Measurements from ENCODE around the gene FILIP1. TPM values are rescaled to one million over a fixed set of nuclear protein-coding genes. Genes with fewer than 3 reads are reported as not detected.

FILIP1 gene
- total RNA-seq, 2 experiments from 2014 or later = not detected

DNA sequence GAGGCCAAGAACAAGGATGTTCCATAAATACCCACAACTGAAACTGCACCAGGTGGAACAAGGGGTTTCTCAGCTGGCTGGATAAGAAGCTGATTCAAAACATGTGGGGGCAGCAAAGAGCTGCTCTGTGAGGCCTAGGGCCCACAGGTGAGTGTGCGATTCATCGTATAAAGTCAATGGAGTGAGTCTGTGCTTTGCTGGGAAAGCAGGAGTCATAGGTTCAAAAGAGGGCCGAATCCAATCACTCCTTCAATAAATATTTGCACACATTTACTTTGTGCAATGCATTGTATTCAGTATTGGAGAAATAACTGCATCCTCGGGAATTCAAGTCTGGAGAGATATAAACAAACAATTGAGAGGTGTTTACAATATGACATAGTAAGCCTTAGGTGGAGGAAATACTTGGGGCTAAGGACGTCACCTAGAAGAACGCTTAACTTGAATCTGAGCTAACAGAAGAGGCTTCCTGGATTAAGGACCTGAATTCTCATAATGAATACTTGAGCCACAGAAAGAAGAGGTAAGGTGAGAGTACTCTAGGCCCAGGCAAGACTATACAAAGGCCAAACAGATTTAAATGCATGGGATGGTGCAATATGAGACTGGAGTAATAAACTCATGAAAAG, 125.3 kb downstream of the FILIP1 start:
- Mint-ChIP-seq H3K4me1 (no peaks in the 10 kb centered on the region), H3K9me3 (no peaks in the 10 kb centered on the region), H3K36me3 (no peaks in the 10 kb centered on the region), H3K4me3 (no peak overlapping the region), H3K27ac (no peak overlapping the region), H3K27me3 (peaks cover 9% of the 10 kb centered on the region)
- POLR2A ChIA-PET = no interaction called here
- DNase-seq (no peak), ATAC-seq (ENCODE audit: low read depth) (no peak)

DNA sequence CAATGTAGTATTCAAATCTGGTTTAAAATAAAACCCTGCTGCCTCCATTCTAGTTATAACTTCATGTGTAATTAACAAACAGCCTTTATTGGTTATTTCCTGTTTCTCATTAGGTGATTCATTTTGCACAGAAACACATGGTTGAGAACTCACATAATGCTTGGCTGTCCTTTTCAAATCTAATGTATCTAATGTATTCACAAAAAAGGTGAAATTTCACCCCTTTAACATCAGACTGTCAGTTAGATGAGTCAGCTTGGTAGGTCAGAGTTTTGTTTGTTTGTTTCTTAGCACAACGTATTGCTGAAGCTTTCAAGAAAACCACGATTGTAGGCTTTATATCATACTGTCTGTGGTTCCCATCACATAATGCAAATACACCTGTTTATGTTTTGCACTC, 130.3 kb downstream of the FILIP1 start:
- POLR2A ChIA-PET = no interaction called here
- Mint-ChIP-seq H3K27ac (no peak overlapping the region), H3K27me3 (peaks cover 1% of the 10 kb centered on the region), H3K9me3 (no peaks in the 10 kb centered on the region), H3K4me1 (no peaks in the 10 kb centered on the region), H3K36me3 (no peaks in the 10 kb centered on the region), H3K4me3 (no peak overlapping the region)
- ATAC-seq (ENCODE audit: low read depth) (no peak), DNase-seq (no peak)

DNA sequence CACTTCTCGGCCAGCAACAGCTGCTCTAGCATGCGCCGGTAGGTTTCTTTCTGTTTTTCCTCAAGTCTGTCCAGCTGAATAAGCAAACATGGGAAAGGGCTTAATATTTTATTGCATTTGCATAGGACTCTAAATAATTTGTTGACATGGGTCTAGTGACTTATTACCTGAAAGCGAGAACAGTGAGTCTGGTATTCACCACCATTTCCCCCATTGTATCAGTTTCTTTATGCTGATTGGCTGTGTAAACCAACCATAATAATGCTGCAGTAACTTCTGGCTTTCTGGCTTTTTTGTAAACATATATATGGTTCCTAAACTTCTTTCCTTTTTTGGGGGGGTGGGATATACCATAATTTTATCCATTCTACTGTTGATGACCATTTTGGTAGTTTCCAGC, 140.0 kb downstream of the FILIP1 start:
- no peak for ATAC-seq (ENCODE audit: low read depth)
- POLR2A ChIA-PET = no interaction called here
- no peaks in the 10 kb centered on the region for H3K36me3 Mint-ChIP-seq

DNA sequence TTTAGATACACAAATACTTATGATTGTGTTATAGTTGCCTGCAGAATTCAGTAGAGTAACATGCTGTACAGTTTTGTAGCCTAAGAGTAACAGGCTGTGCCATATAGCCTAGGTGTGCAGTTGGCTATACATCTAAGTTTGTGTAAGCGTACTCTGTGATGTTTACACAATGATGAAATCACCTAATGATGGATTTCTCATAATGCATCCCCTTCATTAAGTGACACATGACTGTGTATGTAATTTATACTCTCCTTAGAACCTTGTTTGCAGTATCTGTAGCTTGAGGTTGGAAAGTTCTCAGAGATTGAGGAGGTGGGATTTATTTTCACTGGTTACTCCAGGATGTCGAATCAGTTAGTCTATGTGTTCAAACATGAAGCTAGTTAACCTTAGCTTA, 142.0 kb downstream of the FILIP1 start:
- POLR2A ChIA-PET = no interaction called here
- no peaks in the 10 kb centered on the region for H3K9me3 Mint-ChIP-seq

More for the DNA sequence above, 140.0 kb downstream of the FILIP1 start:
- no peak overlapping the region for H3K27ac Mint-ChIP-seq
- H3K4me1 Mint-ChIP-seq = peaks cover 1% of the 10 kb centered on the region
- H3K9me3 Mint-ChIP-seq = peaks cover 1% of the 10 kb centered on the region
- no peak overlapping the region for H3K4me3 Mint-ChIP-seq
- no peak for DNase-seq
- peaks cover 31% of the 10 kb centered on the region for H3K27me3 Mint-ChIP-seq

DNA sequence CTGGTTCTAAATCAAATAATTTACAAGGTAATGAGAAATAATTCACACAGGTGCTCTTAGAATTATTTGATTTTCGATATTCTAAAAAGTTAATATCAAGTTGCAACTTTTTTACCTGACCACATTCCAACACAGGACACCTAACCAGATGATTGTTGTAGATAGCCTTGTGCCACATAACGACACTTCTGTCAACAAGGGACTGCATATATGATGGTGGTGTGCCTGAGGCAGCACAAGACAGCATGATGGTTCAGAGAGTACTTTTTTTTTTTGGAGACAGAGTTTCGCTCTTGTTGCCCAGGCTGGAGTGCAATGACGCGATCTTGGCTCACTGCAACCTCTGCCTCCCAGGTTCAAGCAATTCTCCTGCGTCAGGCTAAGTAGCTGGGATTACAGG, 142.8 kb downstream of the FILIP1 start:
- Mint-ChIP-seq H3K36me3 (no peaks in the 10 kb centered on the region), H3K4me3 (no peak overlapping the region), H3K4me1 (peaks cover 1% of the 10 kb centered on the region), H3K27me3 (peaks cover 44% of the 10 kb centered on the region), H3K9me3 (no peaks in the 10 kb centered on the region), H3K27ac (no peak overlapping the region)
- POLR2A ChIA-PET = no interaction called here
- no peak for ATAC-seq (ENCODE audit: low read depth)
- no peak for DNase-seq

More for the DNA sequence above, 142.0 kb downstream of the FILIP1 start:
- ATAC-seq (ENCODE audit: low read depth) (no peak), DNase-seq (no peak)
- no peaks in the 10 kb centered on the region for H3K36me3 Mint-ChIP-seq
- H3K4me1 Mint-ChIP-seq = peaks cover 1% of the 10 kb centered on the region
- H3K27ac Mint-ChIP-seq = no peak overlapping the region
- H3K27me3 Mint-ChIP-seq = peaks cover 44% of the 10 kb centered on the region
- no peak overlapping the region for H3K4me3 Mint-ChIP-seq

DNA sequence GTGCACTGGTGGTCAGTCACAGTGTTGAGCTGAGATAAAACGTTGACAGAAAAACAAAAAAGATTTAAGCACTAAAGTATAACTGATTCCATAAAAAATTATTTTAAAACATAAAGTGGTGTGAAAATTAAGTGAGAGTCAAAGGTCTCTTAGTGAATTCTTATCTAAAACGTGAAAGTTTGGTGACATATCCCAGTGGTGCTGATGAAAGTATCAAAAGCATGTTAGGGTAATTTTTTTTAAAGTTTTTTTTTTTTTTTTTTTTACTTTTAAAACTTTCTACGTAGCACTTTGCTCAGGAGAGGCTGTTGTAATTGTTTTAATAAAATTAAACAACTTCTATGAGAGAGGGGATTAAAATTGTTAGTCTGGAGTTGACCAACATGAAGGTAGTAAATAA, 143.4 kb downstream of the FILIP1 start:
- H3K27me3 Mint-ChIP-seq = peaks cover 44% of the 10 kb centered on the region
- H3K4me1 Mint-ChIP-seq = peaks cover 1% of the 10 kb centered on the region
- H3K27ac Mint-ChIP-seq = no peak overlapping the region
- H3K4me3 Mint-ChIP-seq = no peak overlapping the region
- POLR2A ChIA-PET = no interaction called here
- no peaks in the 10 kb centered on the region for H3K36me3 Mint-ChIP-seq
- DNase-seq (no peak), ATAC-seq (ENCODE audit: low read depth) (no peak)
- no peaks in the 10 kb centered on the region for H3K9me3 Mint-ChIP-seq

DNA sequence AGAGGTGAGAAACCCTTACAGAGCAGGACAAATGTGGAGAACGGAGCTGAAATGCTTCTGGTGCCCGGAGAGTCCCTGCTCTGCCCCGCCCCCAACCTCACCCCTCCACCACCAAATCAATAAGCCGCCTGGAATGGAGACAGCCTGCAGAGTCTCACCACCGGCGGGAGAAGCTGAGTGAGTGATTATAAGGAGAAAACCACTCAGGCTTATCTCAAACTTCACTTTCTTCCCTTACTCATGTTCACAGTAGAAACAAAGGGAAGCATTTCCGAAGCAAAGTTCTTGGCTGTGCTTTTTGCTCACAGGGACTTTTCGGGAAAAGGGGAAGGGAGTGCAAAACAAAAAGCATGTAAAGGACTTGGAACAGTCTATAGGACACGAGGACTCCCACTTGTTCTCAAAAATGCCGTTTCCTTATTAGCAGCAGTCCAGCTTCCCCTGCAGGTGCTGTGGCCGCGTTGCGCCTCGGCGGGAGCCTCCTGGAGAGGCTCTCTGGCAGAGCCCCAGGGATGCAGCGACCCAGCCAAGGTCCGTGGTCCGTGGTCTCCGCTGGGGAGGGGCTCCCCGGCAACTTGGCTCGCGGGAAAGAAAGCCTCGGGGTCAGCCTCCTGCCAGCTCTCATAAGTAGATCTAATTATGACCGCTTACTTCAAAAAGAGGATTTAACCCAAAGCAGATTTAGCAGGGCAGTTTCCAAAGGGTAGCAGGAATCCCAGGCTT, 144.2 kb downstream of the FILIP1 start:
- DNase-seq (no peak), ATAC-seq (ENCODE audit: low read depth) (no peak)
- H3K4me3 Mint-ChIP-seq = no peak overlapping the region
- POLR2A ChIA-PET = no interaction called here
- H3K27ac Mint-ChIP-seq = no peak overlapping the region
- H3K27me3 Mint-ChIP-seq = peaks cover 44% of the 10 kb centered on the region
- H3K36me3 Mint-ChIP-seq = no peaks in the 10 kb centered on the region
- H3K4me1 Mint-ChIP-seq = peaks cover 1% of the 10 kb centered on the region
- no peaks in the 10 kb centered on the region for H3K9me3 Mint-ChIP-seq

DNA sequence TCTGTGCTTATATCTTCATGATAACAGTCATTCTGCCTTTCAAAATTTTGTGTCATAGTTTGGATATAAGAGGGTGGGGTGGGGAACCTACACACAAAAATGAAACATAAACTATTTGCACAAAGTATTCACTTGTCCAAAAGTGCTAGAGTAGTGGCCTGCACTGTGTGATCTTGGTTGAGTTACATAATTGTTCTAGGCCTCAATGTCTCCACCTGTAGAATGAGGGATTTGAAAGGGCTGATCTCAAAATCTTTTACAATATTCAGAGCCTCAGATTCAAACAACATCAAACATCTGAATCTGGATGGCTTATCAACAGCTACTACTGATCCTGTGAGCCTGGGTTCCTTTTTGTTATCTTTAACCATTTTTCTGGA, 144.7 kb downstream of the FILIP1 start:
- no peak overlapping the region for H3K4me3 Mint-ChIP-seq
- POLR2A ChIA-PET = no interaction called here
- no peaks in the 10 kb centered on the region for H3K36me3 Mint-ChIP-seq
- no peak for ATAC-seq (ENCODE audit: low read depth)
- H3K27ac Mint-ChIP-seq = no peak overlapping the region
- H3K27me3 Mint-ChIP-seq = peaks cover 44% of the 10 kb centered on the region
- H3K9me3 Mint-ChIP-seq = no peaks in the 10 kb centered on the region
- no peak for DNase-seq
- H3K4me1 Mint-ChIP-seq = peaks cover 1% of the 10 kb centered on the region

DNA sequence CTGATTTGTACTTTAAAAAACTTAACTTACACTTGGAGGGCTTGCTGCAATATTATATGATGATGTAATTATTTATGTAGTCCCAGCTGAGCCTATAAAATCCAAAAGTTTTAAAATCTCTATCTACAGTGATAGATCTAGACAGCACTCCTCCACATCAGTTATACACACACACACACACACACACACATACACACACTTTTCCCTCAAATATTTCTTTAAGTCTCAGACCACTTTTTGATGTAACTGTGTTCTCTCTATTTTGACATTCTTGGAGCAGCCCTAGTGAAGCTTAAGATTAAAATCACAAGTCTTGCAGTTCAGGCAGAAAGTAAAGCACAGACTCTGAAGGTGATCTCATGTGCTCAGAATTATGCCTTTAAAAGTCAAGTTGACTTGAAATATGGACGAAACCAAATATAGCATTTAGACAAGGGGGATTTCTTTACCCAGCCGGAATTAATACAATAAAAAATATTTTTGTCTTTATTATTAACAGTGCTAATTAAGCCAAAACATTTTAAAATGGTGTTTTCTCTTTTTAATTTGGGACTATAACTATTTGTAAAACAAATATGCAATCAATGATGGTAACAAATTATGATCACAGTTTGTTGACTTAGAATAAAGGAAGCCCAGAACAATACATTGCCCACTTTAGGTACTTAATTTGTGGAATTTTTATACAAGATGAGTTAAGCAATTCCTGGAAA, 145.5 kb downstream of the FILIP1 start:
- Mint-ChIP-seq H3K4me1 (peaks cover 1% of the 10 kb centered on the region), H3K4me3 (no peak overlapping the region), H3K27ac (no peak overlapping the region), H3K9me3 (no peaks in the 10 kb centered on the region), H3K36me3 (no peaks in the 10 kb centered on the region), H3K27me3 (peaks cover 42% of the 10 kb centered on the region)
- ATAC-seq (ENCODE audit: low read depth) (no peak), DNase-seq (no peak)
- POLR2A ChIA-PET = no interaction called here

DNA sequence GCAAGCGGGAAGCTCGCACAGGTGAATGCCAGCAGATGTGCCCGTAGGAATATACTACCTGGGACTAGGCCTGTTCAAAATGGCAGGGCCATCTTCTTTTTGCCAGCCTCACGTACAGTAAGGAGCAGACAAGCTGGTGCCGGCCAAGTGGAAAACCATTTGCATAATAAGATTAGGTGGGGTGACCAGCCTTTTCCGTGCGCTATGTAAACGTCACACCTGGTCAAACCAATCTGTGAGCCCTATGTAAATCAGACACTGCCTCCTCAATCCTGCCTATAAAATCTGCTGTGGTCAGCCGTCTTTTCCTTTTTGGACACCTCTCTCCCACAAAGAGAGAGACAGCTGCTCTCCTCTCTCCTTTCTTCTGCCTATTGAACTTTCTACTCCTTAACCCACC, 148.2 kb downstream of the FILIP1 start:
- no peak for DNase-seq
- Mint-ChIP-seq H3K27ac (no peak overlapping the region), H3K36me3 (no peaks in the 10 kb centered on the region), H3K9me3 (no peaks in the 10 kb centered on the region), H3K4me1 (peaks cover 1% of the 10 kb centered on the region), H3K27me3 (peaks cover 31% of the 10 kb centered on the region), H3K4me3 (no peak overlapping the region)
- POLR2A ChIA-PET = no interaction called here
- ATAC-seq (ENCODE audit: low read depth) = no peak

DNA sequence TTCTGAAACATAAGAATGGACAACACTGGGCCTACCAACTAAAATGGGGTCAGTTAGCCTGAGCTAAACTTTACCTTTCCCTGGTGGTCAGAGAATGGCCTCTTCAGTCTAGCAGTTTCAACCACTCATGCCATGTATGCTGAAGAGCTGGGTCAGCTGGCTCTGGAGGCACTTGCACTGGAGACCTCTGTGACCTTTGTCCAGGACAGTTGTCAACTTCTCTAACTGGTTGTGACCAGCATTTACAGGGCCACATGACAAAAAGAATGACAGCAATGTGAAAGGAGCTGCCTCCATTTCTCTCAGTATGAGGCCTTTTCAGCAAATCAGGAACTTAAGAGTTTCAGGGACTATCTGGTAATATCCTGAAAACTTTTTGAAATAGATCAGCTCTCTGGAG, 149.1 kb downstream of the FILIP1 start:
- DNase-seq (no peak), ATAC-seq (ENCODE audit: low read depth) (no peak)
- Mint-ChIP-seq H3K27ac (no peak overlapping the region), H3K4me1 (no peaks in the 10 kb centered on the region), H3K27me3 (peaks cover 24% of the 10 kb centered on the region), H3K36me3 (no peaks in the 10 kb centered on the region), H3K4me3 (no peak overlapping the region), H3K9me3 (no peaks in the 10 kb centered on the region)
- POLR2A ChIA-PET = no interaction called here

DNA sequence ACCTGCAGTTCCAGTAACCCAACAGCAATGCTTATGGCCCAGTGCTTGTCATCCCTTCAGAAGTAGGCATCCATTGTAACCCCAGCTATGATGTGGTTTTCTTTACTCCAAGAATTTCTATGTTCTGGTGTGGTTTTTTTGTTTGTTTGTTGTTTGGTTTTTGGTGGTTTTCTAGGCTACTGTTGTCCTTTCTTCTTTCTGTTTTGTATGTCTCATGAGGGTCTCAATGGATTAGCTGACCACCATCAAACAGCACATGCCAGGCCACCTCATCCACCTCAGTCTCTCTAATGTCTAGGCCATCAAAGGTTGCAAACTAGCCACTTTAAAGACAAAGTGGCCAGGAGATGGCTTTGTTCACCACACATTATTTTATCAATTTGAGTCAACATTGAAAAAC, 149.6 kb downstream of the FILIP1 start:
- Mint-ChIP-seq H3K4me3 (no peak overlapping the region), H3K27me3 (peaks cover 20% of the 10 kb centered on the region), H3K9me3 (no peaks in the 10 kb centered on the region), H3K4me1 (no peaks in the 10 kb centered on the region), H3K36me3 (no peaks in the 10 kb centered on the region), H3K27ac (no peak overlapping the region)
- POLR2A ChIA-PET = no interaction called here
- ATAC-seq (ENCODE audit: low read depth) (no peak), DNase-seq (no peak)

DNA sequence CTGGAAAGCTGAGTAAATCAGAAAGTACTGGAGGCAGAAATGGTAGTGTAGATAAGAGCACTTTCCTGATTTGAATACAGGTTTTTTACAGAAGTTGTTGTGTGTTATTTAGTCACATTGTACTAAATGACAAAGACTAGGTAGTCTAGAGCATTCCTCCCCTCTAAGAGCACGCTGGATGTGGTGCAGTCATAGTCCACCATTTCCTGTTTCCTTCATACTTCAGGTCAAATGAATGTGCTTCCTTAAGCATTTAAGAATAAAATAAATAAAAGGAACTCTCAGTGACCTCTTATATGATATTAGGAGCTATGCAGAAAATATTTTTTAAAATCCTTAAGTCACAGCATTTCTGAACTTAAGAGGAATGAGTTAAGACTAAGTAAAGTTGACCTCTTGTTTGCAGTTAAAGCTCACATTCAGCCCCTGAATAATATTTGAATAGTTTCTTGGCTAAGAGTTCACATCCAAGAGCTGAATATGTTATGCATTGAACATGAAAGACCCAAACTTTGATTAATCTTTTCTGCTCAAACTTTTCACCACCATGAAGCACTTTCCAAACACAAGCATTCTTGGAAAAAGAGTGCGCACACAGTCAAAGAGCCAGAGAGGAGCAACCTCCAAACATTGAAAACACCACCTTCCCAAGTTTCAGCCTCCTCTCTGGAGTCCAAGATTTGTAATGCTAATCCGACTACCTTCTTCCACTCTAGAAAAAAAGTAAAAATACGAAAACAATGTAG, 155.6 kb downstream of the FILIP1 start:
- Mint-ChIP-seq H3K36me3 (no peaks in the 10 kb centered on the region), H3K9me3 (no peaks in the 10 kb centered on the region), H3K4me1 (peaks cover 1% of the 10 kb centered on the region), H3K27me3 (peaks cover 16% of the 10 kb centered on the region), H3K4me3 (no peak overlapping the region), H3K27ac (no peak overlapping the region)
- POLR2A ChIA-PET = no interaction called here
- DNase-seq (no peak), ATAC-seq (ENCODE audit: low read depth) (no peak)
